ENCODE measurements around the gene MICU1.

MICU1 gene

GRCh38 chr10:72598769-72599701 is 26.8 kb downstream of the MICU1 start:
- TF ChIP-seq CTCF (IDR thresholded peaks at IDR 0.05), result no peak

DNA sequence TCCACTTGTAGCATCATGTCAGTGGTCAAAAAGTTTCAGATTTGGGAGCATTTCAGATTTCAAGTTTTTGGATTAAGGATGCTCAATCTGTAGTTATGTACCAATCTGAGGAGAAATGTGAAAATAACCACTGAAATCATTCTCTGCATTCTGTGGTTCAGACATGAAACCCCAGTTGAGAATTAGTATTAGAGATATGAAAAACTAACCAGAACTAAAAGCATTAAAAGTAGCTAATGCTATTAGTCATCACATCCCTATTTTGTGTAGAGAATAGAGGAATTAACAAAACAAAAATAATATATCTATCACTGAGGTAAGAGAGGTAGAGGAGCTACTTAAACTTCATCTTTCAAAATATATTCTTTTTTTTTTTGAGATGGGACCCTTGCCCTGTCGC is 28.0 kb downstream of the MICU1 start:
- no peak for TF ChIP-seq CTCF (IDR thresholded peaks at IDR 0.05)

DNA sequence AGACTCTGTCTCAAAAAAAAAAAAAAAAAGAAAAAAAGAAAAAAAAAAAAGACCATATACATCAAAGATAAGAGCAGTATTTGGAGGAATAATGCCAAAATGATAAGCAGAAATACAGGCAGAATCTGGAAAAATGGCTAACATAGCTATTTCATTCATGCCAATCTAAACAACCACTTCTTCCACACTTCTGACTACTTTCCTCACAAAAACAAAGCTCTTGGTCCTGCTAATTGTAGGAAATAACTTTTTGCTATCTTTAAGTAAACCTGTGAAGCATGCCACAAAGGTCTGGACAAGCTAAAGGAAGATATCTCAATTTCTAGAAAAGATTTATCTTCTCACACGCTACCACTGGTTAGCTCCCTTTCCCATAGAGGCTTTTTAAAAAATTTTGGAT is 30.4 kb downstream of the MICU1 start:
- no peak for TF ChIP-seq CTCF (IDR thresholded peaks at IDR 0.05)

GRCh38 chr10:72593963-72594362 is 31.9 kb downstream of the MICU1 start:
- no peak for TF ChIP-seq CTCF (IDR thresholded peaks at IDR 0.05)

DNA sequence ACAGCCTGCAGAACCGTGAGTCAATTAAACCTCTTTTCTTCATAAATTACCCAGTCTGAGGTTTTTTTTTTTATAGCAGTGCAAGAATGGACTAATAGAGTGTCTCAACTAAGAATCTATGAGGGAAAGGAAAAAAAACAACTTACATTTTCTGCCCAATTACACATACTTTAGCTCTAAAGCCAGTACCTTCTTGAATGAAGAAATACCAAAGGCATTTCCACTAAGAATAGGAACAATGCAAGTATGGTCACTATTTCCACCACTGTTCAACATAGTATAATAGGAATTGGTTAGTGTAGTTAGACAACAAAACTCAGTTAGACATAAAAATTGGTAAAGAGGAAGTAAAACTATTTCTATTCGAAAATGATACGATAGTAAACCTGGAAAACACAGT is 37.6 kb downstream of the MICU1 start:
- TF ChIP-seq CTCF (IDR thresholded peaks at IDR 0.05), result no peak

DNA sequence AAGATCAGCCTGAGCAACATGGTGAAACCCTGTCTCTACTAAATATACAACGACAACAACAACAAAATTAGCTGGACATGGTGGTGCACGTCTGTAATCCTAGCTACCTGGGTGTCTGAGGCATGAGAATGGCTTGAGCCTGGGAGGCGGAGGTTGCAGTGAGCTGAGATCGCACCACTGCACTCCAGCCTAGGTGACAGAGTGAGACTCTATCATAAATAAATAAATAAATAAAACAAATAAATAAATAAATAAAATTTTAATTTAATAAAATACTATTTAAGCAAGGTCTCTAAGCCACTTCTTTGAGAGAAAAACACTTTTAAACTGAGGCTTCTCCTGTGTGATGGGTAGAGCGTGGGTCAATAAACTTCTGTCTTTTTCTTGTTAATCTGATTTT is 38.3 kb downstream of the MICU1 start:
- TF ChIP-seq CTCF (IDR thresholded peaks at IDR 0.05), result no peak

GRCh38 chr10:72574636-72575035 is 51.2 kb downstream of the MICU1 start:
- no peak for TF ChIP-seq CTCF (IDR thresholded peaks at IDR 0.05)

Data from LNCAP (cell line).